ENCODE results near the gene CASS4.

DNA sequence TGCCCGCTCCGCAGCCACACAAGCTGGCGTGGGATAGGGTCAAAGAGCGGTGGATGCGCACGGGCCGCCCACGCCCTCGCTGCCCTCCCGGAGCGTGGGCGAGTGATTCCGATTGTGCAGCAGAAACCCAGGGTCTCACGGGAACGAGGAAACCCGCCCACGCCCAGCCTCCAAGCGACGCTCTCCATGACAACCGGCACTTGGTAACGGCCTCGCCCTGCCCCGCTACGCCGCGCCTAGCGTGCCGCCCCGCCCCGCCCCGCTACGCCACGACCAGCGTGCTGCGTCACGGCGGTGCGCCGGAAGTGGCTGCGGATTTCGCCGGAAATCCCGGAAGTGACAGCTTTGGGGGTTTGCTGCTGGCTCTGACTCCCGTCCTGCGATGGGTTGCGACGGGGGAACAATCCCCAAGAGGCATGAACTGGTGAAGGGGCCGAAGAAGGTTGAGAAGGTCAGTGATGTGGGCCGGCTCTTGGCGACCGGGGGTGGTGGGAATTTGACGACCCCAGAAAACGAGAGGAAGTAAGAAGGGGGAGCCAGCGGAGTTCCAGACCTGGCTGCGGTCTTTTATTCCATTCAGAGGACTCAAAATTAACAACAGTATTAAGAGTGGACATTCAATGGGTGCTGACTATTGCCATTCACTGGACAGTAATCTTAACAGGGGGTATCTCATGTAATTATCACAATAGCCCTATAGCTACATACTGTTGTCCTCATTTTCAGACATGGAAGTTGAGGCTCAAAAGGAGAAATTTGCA is 56.4 kb downstream of the CASS4 start, which contains the start of gene RTF2:
- TF ChIP-seq POLR2A (IDR thresholded peaks at IDR 0.05; ENCODE audit: low read length), result peak; percentile 57
- TF ChIP-seq, protein P1, sequence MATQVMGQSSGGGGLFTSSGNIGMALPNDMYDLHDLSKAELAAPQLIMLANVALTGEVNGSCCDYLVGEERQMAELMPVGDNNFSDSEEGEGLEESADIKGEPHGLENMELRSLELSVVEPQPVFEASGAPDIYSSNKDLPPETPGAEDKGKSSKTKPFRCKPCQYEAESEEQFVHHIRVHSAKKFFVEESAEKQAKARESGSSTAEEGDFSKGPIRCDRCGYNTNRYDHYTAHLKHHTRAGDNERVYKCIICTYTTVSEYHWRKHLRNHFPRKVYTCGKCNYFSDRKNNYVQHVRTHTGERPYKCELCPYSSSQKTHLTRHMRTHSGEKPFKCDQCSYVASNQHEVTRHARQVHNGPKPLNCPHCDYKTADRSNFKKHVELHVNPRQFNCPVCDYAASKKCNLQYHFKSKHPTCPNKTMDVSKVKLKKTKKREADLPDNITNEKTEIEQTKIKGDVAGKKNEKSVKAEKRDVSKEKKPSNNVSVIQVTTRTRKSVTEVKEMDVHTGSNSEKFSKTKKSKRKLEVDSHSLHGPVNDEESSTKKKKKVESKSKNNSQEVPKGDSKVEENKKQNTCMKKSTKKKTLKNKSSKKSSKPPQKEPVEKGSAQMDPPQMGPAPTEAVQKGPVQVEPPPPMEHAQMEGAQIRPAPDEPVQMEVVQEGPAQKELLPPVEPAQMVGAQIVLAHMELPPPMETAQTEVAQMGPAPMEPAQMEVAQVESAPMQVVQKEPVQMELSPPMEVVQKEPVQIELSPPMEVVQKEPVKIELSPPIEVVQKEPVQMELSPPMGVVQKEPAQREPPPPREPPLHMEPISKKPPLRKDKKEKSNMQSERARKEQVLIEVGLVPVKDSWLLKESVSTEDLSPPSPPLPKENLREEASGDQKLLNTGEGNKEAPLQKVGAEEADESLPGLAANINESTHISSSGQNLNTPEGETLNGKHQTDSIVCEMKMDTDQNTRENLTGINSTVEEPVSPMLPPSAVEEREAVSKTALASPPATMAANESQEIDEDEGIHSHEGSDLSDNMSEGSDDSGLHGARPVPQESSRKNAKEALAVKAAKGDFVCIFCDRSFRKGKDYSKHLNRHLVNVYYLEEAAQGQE (IDR thresholded peaks at IDR 0.05), result peak; percentile 66
- TF ChIP-seq, protein P2, sequence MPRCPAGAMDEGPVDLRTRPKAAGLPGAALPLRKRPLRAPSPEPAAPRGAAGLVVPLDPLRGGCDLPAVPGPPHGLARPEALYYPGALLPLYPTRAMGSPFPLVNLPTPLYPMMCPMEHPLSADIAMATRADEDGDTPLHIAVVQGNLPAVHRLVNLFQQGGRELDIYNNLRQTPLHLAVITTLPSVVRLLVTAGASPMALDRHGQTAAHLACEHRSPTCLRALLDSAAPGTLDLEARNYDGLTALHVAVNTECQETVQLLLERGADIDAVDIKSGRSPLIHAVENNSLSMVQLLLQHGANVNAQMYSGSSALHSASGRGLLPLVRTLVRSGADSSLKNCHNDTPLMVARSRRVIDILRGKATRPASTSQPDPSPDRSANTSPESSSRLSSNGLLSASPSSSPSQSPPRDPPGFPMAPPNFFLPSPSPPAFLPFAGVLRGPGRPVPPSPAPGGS (IDR thresholded peaks at IDR 0.05), result 0 out of 3 replicates have a peak, but pooled peaks have one; percentile 24
